ENCODE measurements around the gene GALNT2.

- TF ChIP-seq POLR2A (IDR thresholded peaks at IDR 0.05; ENCODE audit: low read depth, low read length) (no peak), TAF1 (IDR thresholded peaks at IDR 0.05; ENCODE audit: low read depth, low read length) (no peak)
These were observed 148.5 kb downstream of the GALNT2 start for GRCh38 chr1:230215529-230215928.
